ENCODE results near the gene YTHDC1. TPM values are rescaled to one million over a fixed set of nuclear protein-coding genes. Genes with fewer than 3 reads are reported as not detected.
A peak's percentile ranks its signal among the peaks of the same experiment; 100 is the strongest.

Gene YTHDC1
- total RNA-seq, 1 experiment from 2014 or later: 68.9 TPM

DNA sequence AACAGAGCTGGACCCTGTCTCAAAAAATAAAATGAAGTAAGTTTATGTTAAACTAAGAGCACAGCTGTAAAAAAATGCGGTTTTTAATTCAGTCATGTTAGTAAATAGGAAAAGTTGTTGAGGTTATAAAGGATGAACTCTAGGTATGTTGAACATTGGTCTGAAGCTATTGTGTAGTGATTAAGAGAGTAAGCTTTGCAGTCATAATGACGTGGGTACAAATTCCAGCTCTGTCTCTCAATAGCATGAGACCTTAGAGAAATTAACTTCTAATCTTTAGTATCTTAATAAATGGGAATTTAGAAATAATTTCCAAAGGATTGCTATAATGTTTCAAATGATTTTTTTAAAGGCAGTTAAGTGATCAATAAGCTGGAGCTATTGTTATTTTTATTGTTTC lies 2.9 kb upstream of the YTHDC1 start:
- TF ChIP-seq YY1 (IDR thresholded peaks at IDR 0.05; ENCODE audit: extremely low read depth, insufficient replicate concordance, low read depth, low read length) (no peak), SIN3A (IDR thresholded peaks at IDR 0.05; ENCODE audit: low read depth) (no peak), ZNF274 (IDR thresholded peaks at IDR 0.05; ENCODE audit: low read depth, low read length) (no peak), TCF7L2 (IDR thresholded peaks at IDR 0.05; ENCODE audit: borderline replicate concordance, extremely low read depth, insufficient read depth, insufficient read length) (no peak), RAD21 (IDR thresholded peaks at IDR 0.05; ENCODE audit: low read depth) (no peak), EZH2 (IDR thresholded peaks at IDR 0.05) (no peak)
- no peak overlapping the region for H3K27ac ChIP-seq (ENCODE audit: low read depth, low read length)
- POLR2A ChIA-PET: no interaction called here
- H3K4me2 ChIP-seq (ENCODE audit: low read length): no peak overlapping the region
- H3K36me3 ChIP-seq (ENCODE audit: control insufficient read depth in 1 of 2, insufficient read depth in 2 of 2, low read length in 2 of 2): no peaks in the 10 kb centered on the region; a peak in 1 of 4 replicates
- no peak overlapping the region for H3K9ac ChIP-seq (ENCODE audit: low read length)
- H2AFZ ChIP-seq (ENCODE audit: low read depth, low read length, poor library complexity, severe bottlenecking): no peak overlapping the region
- intact Hi-C loops (cut with micrococcal nuclease): loop anchor here (5.0 kb wide), 1 partner anchor 650 kb away; the partner anchor contains the start of gene UBA6
- H3K9me2 ChIP-seq (ENCODE audit: insufficient read depth): no peaks in the 10 kb centered on the region
- no peaks in the 10 kb centered on the region for H3K9me3 ChIP-seq (ENCODE audit: control insufficient read depth in 1 of 2, insufficient read depth in 1 of 2, low read depth in 1 of 2, low read length in 2 of 2)
- no peaks in the 10 kb centered on the region for H3K27me3 ChIP-seq (ENCODE audit: insufficient read depth, low read length)
- peaks cover 4 to 15% of the 10 kb centered on the region in 2 experiments; a peak in 3 of 4 replicates for H3K4me1 ChIP-seq (ENCODE audit: control insufficient read depth in 1 of 2, insufficient read depth in 2 of 2, low read length in 2 of 2)
- RAD21 ChIA-PET (ENCODE audit: low non-redundant PET in 1 of 2, low total read pairs in 2 of 2, uncharacterized antibody in 2 of 2, unreplicated experiment in 2 of 2): no interaction called here
- ATAC-seq (no peak), DNase-seq (ENCODE audit: low read depth, low spot score) (no peak)
- BruUV-seq (replicated peaks): no TSS peak
- no peaks in the 10 kb centered on the region for H4K20me1 ChIP-seq (ENCODE audit: insufficient read depth)
- CTCF ChIA-PET: no interaction called here
- H3K4me3 ChIP-seq (replicated peaks in 1 of 2; ENCODE audit: low read depth in 1 of 2, low read length in 2 of 2): no peak overlapping the region
- H3K79me2 ChIP-seq (ENCODE audit: insufficient read depth, low read length): peaks cover 21% of the 10 kb centered on the region

- Histone ChIP-seq H3K4me1 (ENCODE audit: control insufficient read depth in 1 of 2, insufficient read depth in 2 of 2, low read length in 2 of 2) (peaks cover 4 to 20% of the 10 kb centered on the region in 2 experiments; a peak in 3 of 4 replicates), H3K9me2 (ENCODE audit: insufficient read depth) (no peaks in the 10 kb centered on the region), H3K36me3 (ENCODE audit: control insufficient read depth in 1 of 2, insufficient read depth in 2 of 2, low read length in 2 of 2) (no peaks in the 10 kb centered on the region; a peak in 1 of 4 replicates), H3K9ac (ENCODE audit: low read length) (peak overlapping the region; percentile 93), H4K20me1 (ENCODE audit: insufficient read depth) (peaks cover 8% of the 10 kb centered on the region; the same call in 1 of the 2 replicates), H3K27ac (ENCODE audit: low read depth, low read length) (peak overlapping the region; percentile 89), H3K9me3 (ENCODE audit: control insufficient read depth in 1 of 2, insufficient read depth in 1 of 2, low read depth in 1 of 2, low read length in 2 of 2) (no peaks in the 10 kb centered on the region), H3K79me2 (ENCODE audit: insufficient read depth, low read length) (peaks cover 56% of the 10 kb centered on the region), H2AFZ (ENCODE audit: low read depth, low read length, poor library complexity, severe bottlenecking) (no peak overlapping the region), H3K27me3 (ENCODE audit: insufficient read depth, low read length) (no peaks in the 10 kb centered on the region), H3K4me2 (ENCODE audit: low read length) (peak overlapping the region; percentile 78), H3K4me3 (replicated peaks in 1 of 2; ENCODE audit: low read depth in 1 of 2, low read length in 2 of 2) (peak overlapping the region; percentile 82 to 96)
- DNase-seq (ENCODE audit: low read depth, low spot score) (no peak), ATAC-seq (peak; percentile 16; the same call in 1 of the 2 replicates)
- ChIA-PET RAD21 (ENCODE audit: low non-redundant PET in 1 of 2, low total read pairs in 2 of 2, uncharacterized antibody in 2 of 2, unreplicated experiment in 2 of 2) (no interaction called here), CTCF (no interaction called here), POLR2A (no interaction called here)
- no TSS peak for BruUV-seq (replicated peaks)
- TF ChIP-seq EZH2 (IDR thresholded peaks at IDR 0.05) (no peak), SP1 (IDR thresholded peaks at IDR 0.05; ENCODE audit: low read depth) (no peak)
- intact Hi-C loops (cut with micrococcal nuclease): no loop called here
These were observed 626 bp downstream of the YTHDC1 start for GRCh38 chr4:68349279-68349648.

Data from HCT116 (cell line).